Measurements from ENCODE around the gene PRKCE. TPM values are rescaled to one million over a fixed set of nuclear protein-coding genes. Genes with fewer than 3 reads are reported as not detected.
A peak's percentile ranks its signal among the peaks of the same experiment; 100 is the strongest.

PRKCE gene
- total RNA-seq, 1 experiment from 2014 or later: 2.4 TPM

GRCh38 chr2:45938649-45939511 lies 287.4 kb downstream of the PRKCE start:
- Histone ChIP-seq H3K27ac (ENCODE audit: low read depth, low read length, poor library complexity, severe bottlenecking) (peak overlapping the region; percentile 52), H3K36me3 (ENCODE audit: insufficient read depth, low read length, poor library complexity, severe bottlenecking) (no peaks in the 10 kb centered on the region), H3K27me3 (replicated peaks; ENCODE audit: insufficient read depth, low read depth, low read length, poor library complexity) (no peaks in the 10 kb centered on the region), H3K9me3 (ENCODE audit: low read depth, low read length, poor library complexity, severe bottlenecking) (no peaks in the 10 kb centered on the region), H3K4me1 (ENCODE audit: insufficient read depth, low read length, poor library complexity, severe bottlenecking) (peaks cover 41% of the 10 kb centered on the region), H3K4me3 (ENCODE audit: low read depth, low read length, poor library complexity, severe bottlenecking) (no peak overlapping the region)
- peak; percentile 87 for DNase-seq (ENCODE audit: low spot score)
- POLR2A ChIA-PET (ENCODE audit: low non-redundant PET): no interaction called here
- CTCF ChIA-PET: no interaction called here
- intact Hi-C loops (cut with micrococcal nuclease; ENCODE audit: unreplicated experiment): no loop called here
- BruUV-seq (replicated peaks): no TSS peak
- TF ChIP-seq EZH2 (IDR thresholded peaks at IDR 0.05; ENCODE audit: borderline replicate concordance, low read depth, low read length, poor library complexity, severe bottlenecking) (no peak), CTCF (conservative IDR thresholded peaks at IDR 0.05; ENCODE audit: low read depth, low read length) (no peak)

GRCh38 chr2:45941531-45942236 lies 290.2 kb downstream of the PRKCE start:
- no peak overlapping the region for H3K4me3 ChIP-seq (ENCODE audit: low read depth, low read length, poor library complexity, severe bottlenecking)
- ChIA-PET POLR2A (ENCODE audit: low non-redundant PET) (no interaction called here), CTCF (interaction anchor here (0.6 kb wide), 1 partner anchor 533 kb away, joined by 3 read pairs; no protein-coding TSS in a partner anchor)
- H3K36me3 ChIP-seq (ENCODE audit: insufficient read depth, low read length, poor library complexity, severe bottlenecking): no peaks in the 10 kb centered on the region
- BruUV-seq (replicated peaks): no TSS peak
- no peak for TF ChIP-seq CTCF (conservative IDR thresholded peaks at IDR 0.05; ENCODE audit: low read depth, low read length)
- TF ChIP-seq EZH2 (IDR thresholded peaks at IDR 0.05; ENCODE audit: borderline replicate concordance, low read depth, low read length, poor library complexity, severe bottlenecking): no peak
- intact Hi-C loops (cut with micrococcal nuclease; ENCODE audit: unreplicated experiment): no loop called here
- H3K9me3 ChIP-seq (ENCODE audit: low read depth, low read length, poor library complexity, severe bottlenecking): no peaks in the 10 kb centered on the region
- H3K27me3 ChIP-seq (replicated peaks; ENCODE audit: insufficient read depth, low read depth, low read length, poor library complexity): no peaks in the 10 kb centered on the region
- DNase-seq (ENCODE audit: low spot score): no peak
- peaks cover 38% of the 10 kb centered on the region for H3K4me1 ChIP-seq (ENCODE audit: insufficient read depth, low read length, poor library complexity, severe bottlenecking)
- no peak overlapping the region for H3K27ac ChIP-seq (ENCODE audit: low read depth, low read length, poor library complexity, severe bottlenecking)

- intact Hi-C loops (cut with micrococcal nuclease; ENCODE audit: unreplicated experiment): no loop called here
- Histone ChIP-seq H3K4me1 (ENCODE audit: insufficient read depth, low read length, poor library complexity, severe bottlenecking) (peaks cover 38% of the 10 kb centered on the region), H3K27me3 (replicated peaks; ENCODE audit: insufficient read depth, low read depth, low read length, poor library complexity) (no peaks in the 10 kb centered on the region), H3K9me3 (ENCODE audit: low read depth, low read length, poor library complexity, severe bottlenecking) (no peaks in the 10 kb centered on the region), H3K4me3 (ENCODE audit: low read depth, low read length, poor library complexity, severe bottlenecking) (no peak overlapping the region), H3K27ac (ENCODE audit: low read depth, low read length, poor library complexity, severe bottlenecking) (no peak overlapping the region), H3K36me3 (ENCODE audit: insufficient read depth, low read length, poor library complexity, severe bottlenecking) (no peaks in the 10 kb centered on the region)
- DNase-seq (ENCODE audit: low spot score): peak; percentile 90
- ChIA-PET POLR2A (ENCODE audit: low non-redundant PET) (no interaction called here), CTCF (no interaction called here)
- TF ChIP-seq EZH2 (IDR thresholded peaks at IDR 0.05; ENCODE audit: borderline replicate concordance, low read depth, low read length, poor library complexity, severe bottlenecking) (no peak), CTCF (conservative IDR thresholded peaks at IDR 0.05; ENCODE audit: low read depth, low read length) (no peak)
- no TSS peak for BruUV-seq (replicated peaks)
Measured at GRCh38 chr2:45942237-45942738, 290.8 kb downstream of the PRKCE start.
